HT1080 (cell line): ENCODE results near the gene IL1F10. TPM values are rescaled to one million over a fixed set of nuclear protein-coding genes. Genes with fewer than 3 reads are reported as not detected.

ENCODE experiments used
- DNase-seq: peaks from one replicate; pipeline ENCODE4 v3.0.0-alpha.2; 2015; ENCODE audit warnings: low read depth
- polyA plus RNA-seq, 2 experiments: library from polyadenylated mRNA; depleted of rRNA; stranded (reverse); fragments of >200 nt; gene quantifications; 2 replicates each; pipeline ENCODE4 v1.2.3, GENCODE V29; 2015
- total RNA-seq: library from RNA; depleted of rRNA; stranded (reverse); fragments of >200 nt; shearing (Covaris generic); gene quantifications from 2 replicates; pipeline ENCODE4 v1.2.3, GENCODE V29; 2014; rRNA removed

Gene IL1F10
- total RNA-seq, result not detected in 2 replicates
- polyA plus RNA-seq (2015; cell fraction: cytosol; rRNA removed), result not detected in 2 replicates
- not detected in 2 replicates for polyA plus RNA-seq (2015; cell fraction: nucleus; rRNA removed)

- DNase-seq, result no peak
Observed at GRCh38 chr2:113067681-113068080, at the start of gene IL1F10. IL1F10 (plus strand) TSS chr2:113067970; CDS start chr2:113072739, 4,769 bp downstream.

GRCh38 chr2:113018509-113018908, 49.3 kb upstream of the IL1F10 start:
- DNase-seq, result no peak

GRCh38 chr2:113021312-113021711, 46.5 kb upstream of the IL1F10 start:
- DNase-seq, result no peak

- DNase-seq, result no peak
Observed at GRCh38 chr2:113024764-113025163, 43.0 kb upstream of the IL1F10 start.

- DNase-seq, result no peak
Observed at GRCh38 chr2:113025737-113026136, 42.0 kb upstream of the IL1F10 start.

- no peak for DNase-seq
Observed at GRCh38 chr2:113027691-113028090, 40.1 kb upstream of the IL1F10 start.

- DNase-seq, result no peak
Observed at GRCh38 chr2:113028112-113028511, 39.7 kb upstream of the IL1F10 start.

- DNase-seq, result no peak
Observed at GRCh38 chr2:113032737-113033136, 35.0 kb upstream of the IL1F10 start.

GRCh38 chr2:113034016-113034415, 33.8 kb upstream of the IL1F10 start:
- DNase-seq, result no peak

- no peak for DNase-seq
Observed at GRCh38 chr2:113036763-113037162, 31.0 kb upstream of the IL1F10 start.

GRCh38 chr2:113038291-113038690, 29.5 kb upstream of the IL1F10 start:
- DNase-seq, result no peak

- no peak for DNase-seq
Observed at GRCh38 chr2:113039158-113039557, 28.6 kb upstream of the IL1F10 start.

GRCh38 chr2:113039719-113040118, 28.1 kb upstream of the IL1F10 start:
- no peak for DNase-seq

GRCh38 chr2:113041871-113042270, 25.9 kb upstream of the IL1F10 start:
- DNase-seq, result no peak

GRCh38 chr2:113046465-113046864, 21.3 kb upstream of the IL1F10 start:
- DNase-seq, result no peak

GRCh38 chr2:113050921-113051895, 16.6 kb upstream of the IL1F10 start:
- DNase-seq, result no peak

GRCh38 chr2:113052396-113052917, 15.3 kb upstream of the IL1F10 start, which contains the start of gene IL36B:
IL36B (minus strand) TSS chr2:113052867.
- no peak for DNase-seq

- DNase-seq, result no peak
Observed at GRCh38 chr2:113053666-113054065, 14.1 kb upstream of the IL1F10 start.

GRCh38 chr2:113054066-113054465, 13.7 kb upstream of the IL1F10 start:
- no peak for DNase-seq

- no peak for DNase-seq
Observed at GRCh38 chr2:113056521-113056920, 11.2 kb upstream of the IL1F10 start.

- DNase-seq, result no peak
Observed at GRCh38 chr2:113057117-113057516, 10.7 kb upstream of the IL1F10 start.

- no peak for DNase-seq
Observed at GRCh38 chr2:113058411-113058994, 9.3 kb upstream of the IL1F10 start.
